ENCODE data around the gene DNAH14.

DNAH14 gene

DNA sequence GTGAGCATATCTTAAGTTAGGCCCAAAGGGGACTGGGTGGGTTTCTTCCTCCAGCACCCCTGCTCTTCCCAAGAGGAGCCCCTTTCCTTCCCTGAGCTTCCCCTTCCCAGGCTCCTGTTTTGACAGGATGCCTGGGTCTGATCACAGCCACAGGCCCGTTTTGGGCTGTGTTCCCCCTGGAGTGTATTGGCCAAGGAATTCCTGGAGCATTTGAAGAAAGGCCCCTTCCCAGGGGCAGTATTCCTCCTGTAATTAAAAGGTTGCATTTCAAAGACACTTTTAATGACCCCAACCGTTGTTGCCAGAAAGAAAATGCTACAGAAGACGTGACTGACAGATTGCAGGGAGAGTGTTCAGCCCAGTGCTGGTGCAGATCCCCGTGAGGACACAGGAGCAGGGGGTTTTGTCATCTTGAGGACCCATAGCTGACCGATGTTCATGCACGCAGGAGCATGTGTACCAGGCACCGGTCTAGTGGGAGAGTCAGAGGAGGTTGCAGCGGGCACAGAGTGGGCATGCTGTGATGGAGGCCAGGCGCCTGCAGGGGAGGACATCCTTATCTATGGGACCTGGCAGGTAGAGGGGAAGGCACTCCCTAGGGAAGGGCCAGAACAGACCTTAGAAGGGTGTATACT is 517.6 kb downstream of the DNAH14 start:
- no peak for DNase-seq (ENCODE audit: low read depth in 3 of 3, low spot score in 1 of 3)

DNA sequence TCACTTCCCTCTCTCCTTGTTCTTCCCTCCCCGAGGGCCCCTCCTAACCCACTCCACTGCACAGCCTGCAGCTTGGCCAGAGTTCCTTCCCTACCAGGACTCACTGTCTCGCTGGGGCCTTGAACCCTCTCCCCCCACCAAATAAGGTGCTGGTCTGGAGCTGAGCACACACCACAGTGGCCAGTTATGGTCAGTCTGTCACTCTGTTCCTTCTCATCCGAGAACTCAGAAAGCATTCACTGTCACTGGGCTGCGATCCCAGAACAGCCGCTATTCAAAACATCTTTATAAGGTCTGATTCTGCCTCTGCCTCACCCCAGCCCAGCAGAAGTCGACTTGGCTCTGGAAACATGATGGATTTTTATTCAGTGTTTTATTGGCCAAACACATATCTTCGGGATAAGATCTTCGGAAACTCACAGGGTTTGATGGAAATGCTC is 518.2 kb downstream of the DNAH14 start:
- DNase-seq (ENCODE audit: low read depth in 3 of 3, low spot score in 1 of 3): no peak

DNA sequence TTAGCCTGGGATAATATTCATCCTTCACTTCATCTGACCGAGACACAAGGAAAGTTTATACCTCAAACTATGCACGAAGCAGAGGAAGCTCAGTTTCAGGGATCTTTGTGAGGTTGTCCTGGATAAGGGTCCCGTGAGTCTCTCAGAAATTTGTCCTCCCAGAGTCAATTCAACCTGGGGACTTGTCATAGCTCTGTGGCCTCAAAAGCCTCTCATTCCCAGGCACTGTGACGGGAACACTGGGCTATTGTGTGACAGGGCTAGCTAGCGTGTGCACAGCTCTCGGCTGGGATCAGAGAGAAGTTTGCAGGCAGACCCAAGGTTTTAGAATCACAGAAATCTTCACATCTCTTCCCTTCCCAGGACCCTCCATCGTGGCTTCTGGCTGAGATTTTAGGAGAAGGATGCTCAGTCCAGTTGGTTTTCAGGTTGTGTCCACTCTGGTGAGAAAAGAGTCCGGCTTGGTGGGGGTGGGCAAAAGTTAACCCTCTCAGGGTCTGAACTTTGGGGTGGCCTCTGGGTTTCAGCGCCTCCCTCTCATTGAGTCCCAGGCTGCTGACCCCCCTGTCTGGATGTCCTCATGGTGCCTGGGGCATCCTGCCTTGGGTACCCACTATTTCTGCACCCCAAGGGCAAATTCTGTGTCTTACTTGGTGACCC is 518.8 kb downstream of the DNAH14 start:
- no peak for DNase-seq (ENCODE audit: low read depth in 3 of 3, low spot score in 1 of 3)

Measured in stimulated activated CD4-positive, alpha-beta T cell treated with anti-CD3 and anti-CD28 coated beads, TNF-alpha, amount 100 ng/mL, for 1 hour (primary cell).